ENCODE measurements around the gene SEMA6A.

DNA sequence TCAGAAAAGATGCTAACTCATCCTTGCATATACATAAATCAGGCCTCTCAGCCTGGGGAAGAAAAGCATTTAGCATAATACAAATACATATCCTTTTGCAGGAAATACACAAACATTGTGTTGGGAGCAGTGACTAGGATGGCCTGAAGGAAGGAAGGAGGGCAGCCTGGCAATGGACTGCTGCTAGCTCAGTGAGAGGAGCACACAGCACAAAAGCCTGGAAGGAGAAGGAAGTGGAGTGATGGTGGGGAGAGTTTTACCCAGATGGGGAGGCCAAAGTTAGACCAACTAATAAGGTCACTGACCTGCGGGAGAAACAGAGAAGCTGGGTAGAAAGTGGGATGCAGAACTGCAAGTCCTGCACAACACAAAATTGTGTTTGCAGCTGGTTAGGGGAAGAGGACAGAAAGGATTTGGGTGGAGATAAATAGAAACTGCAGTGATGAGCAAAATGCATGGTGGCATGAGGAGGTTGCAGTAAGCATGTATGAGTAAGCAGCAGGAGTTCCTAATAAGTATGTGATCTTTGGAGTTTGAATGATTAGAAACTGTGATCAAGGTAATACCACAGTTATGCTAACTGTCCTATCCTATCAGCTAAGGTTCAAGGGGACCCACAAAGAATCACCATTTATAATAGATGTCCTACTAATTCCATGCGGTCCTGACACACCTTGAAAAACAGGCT is 39.5 kb downstream of the SEMA6A start:
- TF ChIP-seq SPI1 (IDR thresholded peaks at IDR 0.05; ENCODE audit: borderline replicate concordance, low read depth) (no peak), POLR2AphosphoS5 (IDR thresholded peaks at IDR 0.05; ENCODE audit: low read depth) (no peak), GABPA (IDR thresholded peaks at IDR 0.05; ENCODE audit: low read depth) (no peak)
- TF ChIP-seq, protein P1, sequence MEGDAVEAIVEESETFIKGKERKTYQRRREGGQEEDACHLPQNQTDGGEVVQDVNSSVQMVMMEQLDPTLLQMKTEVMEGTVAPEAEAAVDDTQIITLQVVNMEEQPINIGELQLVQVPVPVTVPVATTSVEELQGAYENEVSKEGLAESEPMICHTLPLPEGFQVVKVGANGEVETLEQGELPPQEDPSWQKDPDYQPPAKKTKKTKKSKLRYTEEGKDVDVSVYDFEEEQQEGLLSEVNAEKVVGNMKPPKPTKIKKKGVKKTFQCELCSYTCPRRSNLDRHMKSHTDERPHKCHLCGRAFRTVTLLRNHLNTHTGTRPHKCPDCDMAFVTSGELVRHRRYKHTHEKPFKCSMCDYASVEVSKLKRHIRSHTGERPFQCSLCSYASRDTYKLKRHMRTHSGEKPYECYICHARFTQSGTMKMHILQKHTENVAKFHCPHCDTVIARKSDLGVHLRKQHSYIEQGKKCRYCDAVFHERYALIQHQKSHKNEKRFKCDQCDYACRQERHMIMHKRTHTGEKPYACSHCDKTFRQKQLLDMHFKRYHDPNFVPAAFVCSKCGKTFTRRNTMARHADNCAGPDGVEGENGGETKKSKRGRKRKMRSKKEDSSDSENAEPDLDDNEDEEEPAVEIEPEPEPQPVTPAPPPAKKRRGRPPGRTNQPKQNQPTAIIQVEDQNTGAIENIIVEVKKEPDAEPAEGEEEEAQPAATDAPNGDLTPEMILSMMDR (IDR thresholded peaks at IDR 0.05; ENCODE audit: insufficient read depth, low read length), result no peak
- TF ChIP-seq, protein P2, sequence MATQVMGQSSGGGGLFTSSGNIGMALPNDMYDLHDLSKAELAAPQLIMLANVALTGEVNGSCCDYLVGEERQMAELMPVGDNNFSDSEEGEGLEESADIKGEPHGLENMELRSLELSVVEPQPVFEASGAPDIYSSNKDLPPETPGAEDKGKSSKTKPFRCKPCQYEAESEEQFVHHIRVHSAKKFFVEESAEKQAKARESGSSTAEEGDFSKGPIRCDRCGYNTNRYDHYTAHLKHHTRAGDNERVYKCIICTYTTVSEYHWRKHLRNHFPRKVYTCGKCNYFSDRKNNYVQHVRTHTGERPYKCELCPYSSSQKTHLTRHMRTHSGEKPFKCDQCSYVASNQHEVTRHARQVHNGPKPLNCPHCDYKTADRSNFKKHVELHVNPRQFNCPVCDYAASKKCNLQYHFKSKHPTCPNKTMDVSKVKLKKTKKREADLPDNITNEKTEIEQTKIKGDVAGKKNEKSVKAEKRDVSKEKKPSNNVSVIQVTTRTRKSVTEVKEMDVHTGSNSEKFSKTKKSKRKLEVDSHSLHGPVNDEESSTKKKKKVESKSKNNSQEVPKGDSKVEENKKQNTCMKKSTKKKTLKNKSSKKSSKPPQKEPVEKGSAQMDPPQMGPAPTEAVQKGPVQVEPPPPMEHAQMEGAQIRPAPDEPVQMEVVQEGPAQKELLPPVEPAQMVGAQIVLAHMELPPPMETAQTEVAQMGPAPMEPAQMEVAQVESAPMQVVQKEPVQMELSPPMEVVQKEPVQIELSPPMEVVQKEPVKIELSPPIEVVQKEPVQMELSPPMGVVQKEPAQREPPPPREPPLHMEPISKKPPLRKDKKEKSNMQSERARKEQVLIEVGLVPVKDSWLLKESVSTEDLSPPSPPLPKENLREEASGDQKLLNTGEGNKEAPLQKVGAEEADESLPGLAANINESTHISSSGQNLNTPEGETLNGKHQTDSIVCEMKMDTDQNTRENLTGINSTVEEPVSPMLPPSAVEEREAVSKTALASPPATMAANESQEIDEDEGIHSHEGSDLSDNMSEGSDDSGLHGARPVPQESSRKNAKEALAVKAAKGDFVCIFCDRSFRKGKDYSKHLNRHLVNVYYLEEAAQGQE (IDR thresholded peaks at IDR 0.05; ENCODE audit: insufficient replicate concordance, low read depth), result no peak
